Small intestine (tissue), 7 donors: ENCODE measurements around the gene CNIH4. TPM values are rescaled to one million over a fixed set of nuclear protein-coding genes. Genes with fewer than 3 reads are reported as not detected.

Source experiments
- DNase-seq, 2 donors: peaks; one replicate each; pipeline versions ENCODE4 v3.0.0 to v3.0.0-alpha.2; 2013
- FAIRE-seq: peaks from 2 replicates; lab custom pipeline; 2012; peaks lifted over from hg19 to GRCh38; lab: Jason Lieb, UNC
- H3K27ac ChIP-seq, 3 donors: one replicate each; pipeline ENCODE4 v1.5.1; 2013; ENCODE audit warnings: low read length in 2 of 3, mild to moderate bottlenecking in 2 of 3, control low read depth in 1 of 3, inconsistent platforms in 1 of 3, low read depth in 1 of 3, moderate library complexity in 1 of 3
- H3K27me3 ChIP-seq, 3 donors: one replicate each; pipeline ENCODE4 v1.6.1; 2013; ENCODE audit warnings: low read length in 3 of 3, inconsistent platforms in 1 of 3; ENCODE audit not compliant: control insufficient read depth in 3 of 3, insufficient read depth in 3 of 3
- H3K36me3 ChIP-seq, 3 donors: one replicate each; pipeline ENCODE4 v1.6.1; 2013; ENCODE audit warnings: low read length in 3 of 3, inconsistent platforms in 1 of 3, low read depth in 1 of 3, mild to moderate bottlenecking in 1 of 3, moderate library complexity in 1 of 3; ENCODE audit not compliant: control insufficient read depth in 3 of 3, insufficient read depth in 2 of 3
- H3K4me1 ChIP-seq, 3 donors: one replicate each; pipeline ENCODE4 v1.6.1; 2013; ENCODE audit warnings: low read length in 2 of 3, inconsistent platforms in 1 of 3, low read depth in 1 of 3, mild to moderate bottlenecking in 1 of 3, moderate library complexity in 1 of 3; ENCODE audit not compliant: control insufficient read depth in 3 of 3, insufficient read depth in 2 of 3
- H3K4me3 ChIP-seq, 3 donors: one replicate each; pipeline ENCODE4 v1.5.1; 2013; ENCODE audit warnings: low read length in 3 of 3, control low read depth in 1 of 3, inconsistent platforms in 1 of 3, low read depth in 1 of 3, mild to moderate bottlenecking in 1 of 3, moderate library complexity in 1 of 3
- H3K9me3 ChIP-seq, 2 donors: one replicate each; pipeline ENCODE4 v1.6.1; 2013; ENCODE audit warnings: low read depth in 1 of 2, low read length in 1 of 2; ENCODE audit not compliant: control insufficient read depth in 2 of 2, insufficient read depth in 1 of 2
- WGBS, 3 donors: extraction: QIAGEN DNeasy Blood & Tissue Kit; methylation state at CpG; one replicate each; pipeline ENCODE4 v1.1.7; 2013; 5-methylcytosine and 5-hydroxymethylcytosine counted together
- polyA plus RNA-seq, 4 donors: library from polyadenylated mRNA; stranded (reverse) in 3 of 4; unstranded in 1 of 4; fragments of 200-250 nt in 3 of 4; fragments of 120-200 nt in 1 of 4; gene quantifications; one replicate each; pipeline versions ENCODE4 v1.2.1 to v1.2.3, GENCODE V29; 2013
- donor health status: healthy with polysubstance abuse.
- donor health status: control.
- donor health status: control.
- donor health status: Bipolar disorder and iron deficiency.
- donor health status: healthy.

Gene CNIH4
- polyA plus RNA-seq, 4 donors: 43.2 to 91.6 (median 60.8) TPM

- 82 to 87% (median 86%) methylated on average over 3 of the region's 3 CpGs for WGBS, 3 donors
- H3K27ac ChIP-seq: no peak overlapping the region
- no peak overlapping the region for H3K4me3 ChIP-seq
- DNase-seq (no peak), FAIRE-seq (no peak)
- no peaks in the 10 kb centered on the region for H3K27me3 ChIP-seq
- no peaks in the 10 kb centered on the region for H3K4me1 ChIP-seq
- H3K36me3 ChIP-seq: peaks cover 9 to 30% (median 22%) of the 10 kb centered on the region in 3 donors
- no peaks in the 10 kb centered on the region for H3K9me3 ChIP-seq
Measured at GRCh38 chr1:224393294-224393693, 36.6 kb downstream of the CNIH4 start.

- WGBS, 3 donors: 32 to 64% (median 36%) methylated on average over 1 of the region's 1 CpG
- Histone ChIP-seq H3K9me3 (no peaks in the 10 kb centered on the region), H3K27me3 (no peaks in the 10 kb centered on the region), H3K36me3 (peaks cover 4 to 24% (median 13%) of the 10 kb centered on the region in 3 donors), H3K27ac (no peak overlapping the region), H3K4me3 (no peak overlapping the region), H3K4me1 (no peaks in the 10 kb centered on the region)
- DNase-seq (no peak), FAIRE-seq (peak; percentile 68)
Measured at GRCh38 chr1:224399887-224400286, 43.2 kb downstream of the CNIH4 start.

- H3K36me3 ChIP-seq: peaks cover 8 to 26% (median 11%) of the 10 kb centered on the region in 3 donors
- DNase-seq: no peak
- no peak for FAIRE-seq
- H3K4me1 ChIP-seq: no peaks in the 10 kb centered on the region
- no peak overlapping the region for H3K4me3 ChIP-seq
- no peak overlapping the region for H3K27ac ChIP-seq
- no peaks in the 10 kb centered on the region for H3K9me3 ChIP-seq
- no peaks in the 10 kb centered on the region for H3K27me3 ChIP-seq
- WGBS, 3 donors: 58 to 82% (median 77%) methylated on average over 1 of the region's 1 CpG
Measured at GRCh38 chr1:224402472-224403036, 45.9 kb downstream of the CNIH4 start.

DNA sequence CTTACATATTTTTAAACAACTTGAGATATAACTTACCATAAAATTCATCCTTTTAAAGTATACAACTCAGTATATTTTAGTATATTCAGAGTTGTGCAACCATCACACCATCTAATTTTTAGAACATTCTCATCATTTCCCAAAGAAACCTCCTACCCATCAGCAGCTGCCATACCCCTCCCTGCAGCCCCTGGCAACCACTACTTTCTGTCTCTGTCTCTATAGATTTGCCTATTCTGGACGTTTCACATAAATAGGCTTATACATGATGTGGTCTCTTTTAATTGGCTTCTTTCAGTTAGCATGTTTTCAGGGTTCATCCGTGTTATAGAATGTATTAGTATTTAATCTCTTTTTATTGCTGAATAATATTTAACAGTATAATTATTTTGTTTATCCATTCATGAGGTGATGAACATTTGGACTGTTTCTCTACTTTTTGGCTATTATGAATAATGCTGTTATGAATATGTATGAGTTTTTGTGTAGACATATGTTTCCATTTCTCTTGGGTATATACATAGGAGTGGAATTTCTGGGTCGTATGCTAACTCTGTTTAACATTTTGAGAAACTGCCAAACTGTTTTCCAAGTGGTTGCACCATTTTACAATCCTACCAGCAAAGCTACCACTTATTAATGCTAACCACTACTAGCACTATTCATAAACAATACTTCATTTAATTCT lies 48.4 kb downstream of the CNIH4 start:
- 71 to 83% (median 78%) methylated on average over 3 of the region's 3 CpGs for WGBS, 3 donors
- FAIRE-seq: no peak
- Histone ChIP-seq H3K4me1 (no peaks in the 10 kb centered on the region), H3K36me3 (peaks cover 7 to 32% (median 10%) of the 10 kb centered on the region in 3 donors), H3K27ac (no peak overlapping the region), H3K27me3 (no peaks in the 10 kb centered on the region), H3K4me3 (no peak overlapping the region), H3K9me3 (no peaks in the 10 kb centered on the region)
- DNase-seq: no peak

GRCh38 chr1:224405604-224405970 lies 48.9 kb downstream of the CNIH4 start:
- Histone ChIP-seq H3K4me1 (no peaks in the 10 kb centered on the region), H3K36me3 (peaks cover 7 to 33% (median 10%) of the 10 kb centered on the region in 3 donors)
- no peak for FAIRE-seq

GRCh38 chr1:224406216-224406615 lies 49.5 kb downstream of the CNIH4 start:
- Histone ChIP-seq H3K4me3 (no peak overlapping the region), H3K27ac (peak overlapping the region in 1 of 3 donors; percentile 20), H3K36me3 (peaks cover 10 to 33% (median 11%) of the 10 kb centered on the region in 3 donors), H3K27me3 (no peaks in the 10 kb centered on the region), H3K9me3 (no peaks in the 10 kb centered on the region), H3K4me1 (no peaks in the 10 kb centered on the region)
- FAIRE-seq (no peak), DNase-seq (no peak)

More at GRCh38 chr1:224405604-224405970, 48.9 kb downstream of the CNIH4 start:
- DNase-seq: no peak
- WGBS, 3 donors: 88 to 95% (median 91%) methylated on average over 2 of the region's 2 CpGs
- Histone ChIP-seq H3K4me3 (no peak overlapping the region), H3K9me3 (no peaks in the 10 kb centered on the region), H3K27me3 (no peaks in the 10 kb centered on the region), H3K27ac (no peak overlapping the region)

DNA sequence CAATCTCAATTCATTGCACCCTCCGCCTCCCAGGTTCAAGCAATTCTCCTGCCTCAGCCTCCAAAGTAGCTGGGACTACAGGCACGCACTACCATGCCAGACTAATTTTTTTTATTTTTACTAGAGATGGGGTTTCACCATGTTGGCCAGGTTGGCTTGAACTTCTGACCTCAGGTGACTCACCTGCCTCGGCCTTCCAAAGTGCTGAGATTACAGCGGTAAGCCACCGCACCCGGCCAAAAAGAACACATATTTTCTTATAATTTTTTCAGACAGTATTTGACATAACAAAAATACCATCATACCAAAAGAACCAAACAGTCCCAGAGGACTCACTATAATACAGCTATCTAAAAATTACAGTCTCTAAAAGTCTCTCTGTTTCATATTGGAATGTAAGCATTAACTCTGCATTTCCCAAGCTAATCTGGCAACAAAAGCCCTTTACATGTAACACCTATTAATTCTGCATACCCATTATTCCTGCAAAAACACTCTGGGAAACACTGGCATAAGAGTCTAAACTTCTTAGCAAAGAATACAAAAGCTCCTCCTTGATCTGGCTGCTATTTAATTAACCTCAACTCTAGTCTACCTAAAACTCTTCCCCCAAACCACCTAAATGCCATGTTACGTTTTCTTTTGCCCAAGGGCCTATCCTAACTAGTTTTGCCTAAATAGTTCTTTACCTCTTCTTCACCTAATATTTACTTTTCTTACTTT lies 51.1 kb downstream of the CNIH4 start:
- peak in 1 of 2 donors; percentile 15 for DNase-seq
- no peak overlapping the region for H3K27ac ChIP-seq
- no peaks in the 10 kb centered on the region for H3K4me1 ChIP-seq
- no peaks in the 10 kb centered on the region for H3K9me3 ChIP-seq
- WGBS, 3 donors: 80 to 84% (median 80%) methylated on average over 7 of the region's 7 CpGs
- no peaks in the 10 kb centered on the region for H3K27me3 ChIP-seq
- no peak for FAIRE-seq
- H3K36me3 ChIP-seq: peaks cover 12 to 37% (median 14%) of the 10 kb centered on the region in 3 donors
- H3K4me3 ChIP-seq: no peak overlapping the region

GRCh38 chr1:224408294-224408590 lies 51.6 kb downstream of the CNIH4 start:
- WGBS, 3 donors: 96 to 100% (median 98%) methylated on average over 1 of the region's 1 CpG
- no peak for FAIRE-seq
- no peak overlapping the region for H3K4me3 ChIP-seq
- H3K27ac ChIP-seq: no peak overlapping the region
- no peaks in the 10 kb centered on the region for H3K27me3 ChIP-seq
- DNase-seq: no peak
- H3K4me1 ChIP-seq: no peaks in the 10 kb centered on the region
- H3K9me3 ChIP-seq: no peaks in the 10 kb centered on the region
- peaks cover 12 to 36% (median 14%) of the 10 kb centered on the region in 3 donors for H3K36me3 ChIP-seq
